ENCODE measurements around the gene AP1B1. TPM values are rescaled to one million over a fixed set of nuclear protein-coding genes. Genes with fewer than 3 reads are reported as not detected.

AP1B1 gene
- total and polyA plus RNA-seq, 2 donors (not counting 1 experiment from before 2014, with no cell fraction given), result 44.1 to 45.6 TPM

- H3K4me3 ChIP-seq (replicated peaks in 1 of 4; ENCODE audit: control extremely low read depth in 1 of 4, insufficient read depth in 1 of 4, low read depth in 3 of 4, low read length in 4 of 4), result peak overlapping the region; percentile 54 to 89 (median 78)
- H3K4me1 ChIP-seq (ENCODE audit: control insufficient read depth, extremely low read depth, insufficient read depth, low read length), result peaks cover 17% of the 10 kb centered on the region
- peak overlapping the region; percentile 40 for H3K27ac ChIP-seq (ENCODE audit: insufficient read depth, low read length)
- no peaks in the 10 kb centered on the region for H3K27me3 ChIP-seq (ENCODE audit: control insufficient read depth, insufficient read depth, low read length)
- peak overlapping the region; percentile 60 for H3K4me2 ChIP-seq (ENCODE audit: extremely low read depth, insufficient read depth, low read length)
- H3K9ac ChIP-seq (ENCODE audit: insufficient read depth, low read length), result peak overlapping the region; percentile 67
- peaks cover 8% of the 10 kb centered on the region for H3K36me3 ChIP-seq (ENCODE audit: control insufficient read depth, insufficient read depth, low read length)
- peaks cover 14% of the 10 kb centered on the region for H3K79me2 ChIP-seq (ENCODE audit: control insufficient read depth, insufficient read depth, low read length)
- H2AFZ ChIP-seq (ENCODE audit: low read length), result no peak overlapping the region
- DNase-seq (ENCODE audit: low read depth in 2 of 2), result peak in 1 of 2 donors; percentile 15
- TF ChIP-seq CTCF (conservative IDR thresholded peaks at IDR 0.05 in 1 of 2, IDR thresholded peaks at IDR 0.05 in 1 of 2; ENCODE audit: low read depth in 1 of 2, low read length in 2 of 2) (no peak), EZH2 (IDR thresholded peaks at IDR 0.05; ENCODE audit: low read length, missing control alignments) (no peak)
- H4K20me1 ChIP-seq (ENCODE audit: control insufficient read depth, extremely low read depth, insufficient read depth, low read length), result no peaks in the 10 kb centered on the region
- H3K9me3 ChIP-seq (ENCODE audit: control insufficient read depth, insufficient read depth, low read depth, low read length), result no peaks in the 10 kb centered on the region
Measured at GRCh38 chr22:29307596-29308147, 80.7 kb downstream of the AP1B1 start.

- Histone ChIP-seq H3K4me1 (ENCODE audit: control insufficient read depth, extremely low read depth, insufficient read depth, low read length) (peaks cover 17% of the 10 kb centered on the region), H3K27ac (ENCODE audit: insufficient read depth, low read length) (peak overlapping the region; percentile 40), H3K9ac (ENCODE audit: insufficient read depth, low read length) (peak overlapping the region; percentile 72)
Measured at GRCh38 chr22:29306835-29307595, 81.4 kb downstream of the AP1B1 start.

More at GRCh38 chr22:29306835-29307595, 81.4 kb downstream of the AP1B1 start:
- no peak for TF ChIP-seq CTCF (conservative IDR thresholded peaks at IDR 0.05 in 1 of 2, IDR thresholded peaks at IDR 0.05 in 1 of 2; ENCODE audit: low read depth in 1 of 2, low read length in 2 of 2)
- DNase-seq (ENCODE audit: low read depth in 2 of 2), result peak; percentile 70
- Histone ChIP-seq H2AFZ (ENCODE audit: low read length) (peak overlapping the region; percentile 97), H4K20me1 (ENCODE audit: control insufficient read depth, extremely low read depth, insufficient read depth, low read length) (no peaks in the 10 kb centered on the region), H3K79me2 (ENCODE audit: control insufficient read depth, insufficient read depth, low read length) (peaks cover 14% of the 10 kb centered on the region), H3K9me3 (ENCODE audit: control insufficient read depth, insufficient read depth, low read depth, low read length) (no peaks in the 10 kb centered on the region), H3K36me3 (ENCODE audit: control insufficient read depth, insufficient read depth, low read length) (peaks cover 4% of the 10 kb centered on the region), H3K4me2 (ENCODE audit: extremely low read depth, insufficient read depth, low read length) (peak overlapping the region; percentile 71), H3K27me3 (ENCODE audit: control insufficient read depth, insufficient read depth, low read length) (no peaks in the 10 kb centered on the region), H3K4me3 (replicated peaks in 1 of 4; ENCODE audit: control extremely low read depth in 1 of 4, insufficient read depth in 1 of 4, low read depth in 3 of 4, low read length in 4 of 4) (peak overlapping the region; percentile 54 to 89 (median 79))
